Mucosa of stomach (tissue), 1 donor: ENCODE measurements around the gene CLDN7.
A peak's percentile ranks its signal among the peaks of the same experiment; 100 is the strongest.

Source experiments
- H3K27me3 ChIP-seq: one replicate; pipeline ENCODE4 v1.7.0; 2013; ENCODE audit warnings: mild to moderate bottlenecking, low read length; ENCODE audit not compliant: control insufficient read depth, insufficient read depth
- H3K36me3 ChIP-seq: one replicate; pipeline ENCODE4 v1.7.0; 2013; ENCODE audit warnings: low read length; ENCODE audit not compliant: control insufficient read depth, insufficient read depth
- H3K4me1 ChIP-seq: one replicate; pipeline ENCODE4 v1.7.0; 2013; ENCODE audit warnings: mild to moderate bottlenecking, low read length; ENCODE audit not compliant: control insufficient read depth, insufficient read depth
- H3K4me3 ChIP-seq: one replicate; pipeline ENCODE4 v1.7.0; 2013; ENCODE audit warnings: low read length
- H3K9ac ChIP-seq: one replicate; pipeline ENCODE4 v1.7.0; 2013; ENCODE audit warnings: mild to moderate bottlenecking, low read length, moderate library complexity
- H3K9me3 ChIP-seq: one replicate; pipeline ENCODE4 v1.7.0; 2013; ENCODE audit warnings: mild to moderate bottlenecking, low read length, moderate library complexity; ENCODE audit not compliant: control insufficient read depth
- donor health status: Pancreatic carcinoma.

Gene CLDN7

DNA sequence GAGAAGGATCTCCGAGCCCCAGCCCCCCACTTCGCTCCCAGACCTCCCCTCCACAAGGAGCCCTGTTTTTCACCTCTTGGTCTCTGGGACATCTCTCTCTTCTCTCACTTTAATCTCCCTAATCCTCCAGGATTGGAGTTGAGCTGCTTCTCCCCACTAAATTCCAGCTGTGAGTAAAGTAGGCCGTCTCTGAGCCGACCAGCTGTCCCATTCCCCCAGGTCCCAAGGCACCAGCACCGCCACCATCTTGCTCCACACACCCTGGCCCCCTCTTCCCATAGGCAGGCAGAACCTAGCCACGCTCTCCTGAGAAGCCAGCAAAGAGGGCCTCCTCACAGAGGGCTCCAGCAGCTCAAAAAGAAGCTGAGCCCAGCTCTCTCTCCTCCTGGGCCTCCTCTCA lies 43.5 kb downstream of the CLDN7 start:
- peaks cover 19% of the 10 kb centered on the region for H3K36me3 ChIP-seq
- no peak overlapping the region for H3K4me3 ChIP-seq
- H3K9ac ChIP-seq: no peak overlapping the region
- H3K27me3 ChIP-seq: no peaks in the 10 kb centered on the region
- no peaks in the 10 kb centered on the region for H3K9me3 ChIP-seq
- H3K4me1 ChIP-seq: peaks cover 43% of the 10 kb centered on the region

DNA sequence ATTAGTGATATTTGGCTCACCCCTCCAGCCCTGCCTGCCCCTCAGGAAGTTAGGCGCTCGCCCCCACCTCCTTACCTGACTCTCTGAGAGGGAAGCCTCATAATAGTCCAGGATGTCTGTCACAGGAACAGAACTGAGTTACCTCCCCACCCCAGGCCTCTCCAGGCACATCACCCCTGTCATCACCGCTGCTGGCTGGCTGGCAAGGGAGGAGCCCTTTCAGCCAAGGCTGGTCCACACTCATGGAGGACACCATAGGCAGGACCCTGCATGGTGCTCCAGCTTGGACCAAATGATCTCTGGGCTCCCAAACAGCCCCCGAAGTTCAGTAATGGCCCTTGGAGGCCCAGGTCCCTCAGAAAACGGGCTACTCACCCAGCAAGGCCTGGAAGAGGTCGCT lies 44.1 kb downstream of the CLDN7 start:
- Histone ChIP-seq H3K4me1 (peaks cover 46% of the 10 kb centered on the region), H3K9ac (peak overlapping the region; percentile 58), H3K27me3 (no peaks in the 10 kb centered on the region), H3K36me3 (peaks cover 15% of the 10 kb centered on the region), H3K4me3 (no peak overlapping the region), H3K9me3 (no peaks in the 10 kb centered on the region)

DNA sequence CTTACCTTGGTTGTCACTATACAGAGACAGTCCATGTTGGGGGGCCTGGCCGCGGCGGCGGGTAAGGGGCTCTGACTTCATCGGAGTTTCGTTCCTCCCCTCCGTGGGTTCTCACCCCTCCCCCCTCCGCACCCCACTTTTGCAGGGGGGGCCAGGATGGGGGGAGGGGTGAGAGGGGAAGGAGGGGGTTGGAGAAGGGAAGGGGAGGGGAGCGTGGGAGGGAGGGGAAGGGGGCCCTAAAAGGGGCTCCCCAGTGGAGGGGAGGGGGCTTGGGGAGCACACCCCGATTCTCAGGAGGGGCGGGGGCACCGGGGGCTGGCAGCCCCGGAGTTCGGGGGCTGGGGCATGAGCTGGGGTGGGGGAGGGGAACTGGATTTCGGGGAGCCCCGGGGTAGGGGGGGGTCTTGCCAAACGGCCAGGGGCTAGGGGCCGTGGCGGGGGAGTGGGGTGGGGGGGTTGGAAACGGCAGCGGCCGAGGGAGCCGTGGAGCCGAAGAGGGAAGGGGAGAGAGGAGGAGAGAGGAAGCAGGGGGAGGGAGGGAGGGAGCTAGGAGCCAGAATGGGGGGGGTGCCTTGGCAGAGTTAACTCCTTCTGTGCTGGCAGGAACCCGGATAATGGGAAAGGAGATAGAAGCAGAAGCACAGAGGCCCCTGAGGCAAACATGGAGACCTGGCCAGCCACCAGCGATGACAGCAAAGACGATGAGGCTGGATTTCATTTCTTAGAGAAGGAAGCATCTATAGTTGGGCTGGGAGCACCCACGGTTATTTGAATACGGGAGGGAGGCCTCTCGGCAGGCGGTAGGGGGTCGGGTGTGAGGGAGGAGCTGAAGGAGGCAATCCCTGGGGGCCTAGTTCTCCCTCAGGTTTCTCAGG lies 44.9 kb downstream of the CLDN7 start:
- Histone ChIP-seq H3K4me1 (peaks cover 46% of the 10 kb centered on the region), H3K9me3 (no peaks in the 10 kb centered on the region)

DNA sequence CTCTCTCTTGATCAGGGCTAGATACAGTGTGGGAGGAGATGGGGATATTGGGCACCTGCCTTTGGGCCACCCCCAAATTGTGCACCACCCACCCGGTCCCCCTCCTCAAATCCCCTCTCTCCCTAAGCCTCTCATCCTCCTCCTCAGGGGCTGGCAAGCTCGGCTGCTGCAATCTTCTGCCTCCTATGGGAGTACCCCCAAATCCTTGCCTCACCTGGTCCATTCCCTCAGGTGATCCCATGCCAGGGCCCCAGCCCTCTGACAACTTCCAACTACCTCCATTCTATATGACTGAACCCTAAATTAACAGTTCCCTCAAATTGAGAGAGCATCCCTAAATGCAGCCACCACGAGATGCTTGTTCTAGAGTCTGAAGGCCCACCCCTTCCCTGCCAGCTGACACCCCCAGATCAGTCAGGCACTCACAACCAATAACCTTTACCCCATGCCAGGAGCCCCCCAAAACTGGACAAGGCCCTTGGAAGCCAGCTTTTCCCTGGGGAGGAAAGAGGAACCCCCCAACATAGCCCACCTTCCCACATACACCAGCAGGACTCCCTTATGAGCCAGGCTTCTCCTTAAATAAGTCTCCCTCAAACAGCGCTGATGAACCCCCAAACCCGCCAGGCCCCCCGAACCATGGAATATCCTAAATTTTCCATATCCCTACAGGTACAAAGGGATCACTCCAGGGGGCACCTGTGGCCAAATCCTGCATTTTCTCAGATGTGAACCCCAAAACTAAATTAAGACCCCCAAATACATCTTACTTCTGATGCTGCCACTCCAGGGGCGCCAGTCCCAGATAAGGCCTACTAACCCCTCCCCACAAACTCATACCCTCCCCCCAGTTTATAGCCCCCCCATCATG lies 45.8 kb downstream of the CLDN7 start:
- Histone ChIP-seq H3K4me3 (no peak overlapping the region), H3K9me3 (no peaks in the 10 kb centered on the region), H3K4me1 (peaks cover 42% of the 10 kb centered on the region), H3K27me3 (peaks cover 8% of the 10 kb centered on the region), H3K9ac (peak overlapping the region; percentile 2), H3K36me3 (peaks cover 4% of the 10 kb centered on the region)

More for the DNA sequence above, 44.9 kb downstream of the CLDN7 start:
- Histone ChIP-seq H3K9ac (peak overlapping the region; percentile 58), H3K27me3 (peaks cover 2% of the 10 kb centered on the region), H3K36me3 (peaks cover 7% of the 10 kb centered on the region), H3K4me3 (no peak overlapping the region)

DNA sequence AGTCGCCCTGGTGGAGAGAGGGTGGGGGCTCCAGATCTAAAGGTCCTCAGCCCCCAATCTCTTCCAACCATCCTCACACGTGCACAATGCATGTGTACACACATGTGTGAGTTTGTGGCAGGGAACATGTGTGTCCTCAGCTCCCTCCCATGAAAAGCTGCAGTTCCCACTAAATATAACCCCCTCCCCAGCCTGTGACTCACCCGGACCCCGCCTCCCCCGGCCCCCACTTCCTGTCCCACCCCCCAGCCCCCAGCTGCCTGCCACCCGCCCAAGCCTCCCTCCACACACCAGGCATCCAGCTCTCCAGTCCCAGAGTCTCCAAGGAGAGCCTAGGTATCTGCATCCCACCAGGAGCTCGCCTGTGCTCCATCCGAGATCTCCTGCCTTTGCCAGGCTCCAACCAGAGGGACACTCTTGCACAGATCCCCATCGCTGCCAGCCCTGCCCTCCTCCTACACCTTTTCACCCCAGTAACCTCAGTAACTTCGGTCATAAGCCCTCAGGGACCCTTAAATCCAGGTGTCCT lies 46.6 kb downstream of the CLDN7 start:
- Histone ChIP-seq H3K27me3 (peaks cover 8% of the 10 kb centered on the region), H3K9ac (no peak overlapping the region), H3K36me3 (no peaks in the 10 kb centered on the region), H3K4me1 (peaks cover 34% of the 10 kb centered on the region), H3K4me3 (no peak overlapping the region), H3K9me3 (no peaks in the 10 kb centered on the region)

DNA sequence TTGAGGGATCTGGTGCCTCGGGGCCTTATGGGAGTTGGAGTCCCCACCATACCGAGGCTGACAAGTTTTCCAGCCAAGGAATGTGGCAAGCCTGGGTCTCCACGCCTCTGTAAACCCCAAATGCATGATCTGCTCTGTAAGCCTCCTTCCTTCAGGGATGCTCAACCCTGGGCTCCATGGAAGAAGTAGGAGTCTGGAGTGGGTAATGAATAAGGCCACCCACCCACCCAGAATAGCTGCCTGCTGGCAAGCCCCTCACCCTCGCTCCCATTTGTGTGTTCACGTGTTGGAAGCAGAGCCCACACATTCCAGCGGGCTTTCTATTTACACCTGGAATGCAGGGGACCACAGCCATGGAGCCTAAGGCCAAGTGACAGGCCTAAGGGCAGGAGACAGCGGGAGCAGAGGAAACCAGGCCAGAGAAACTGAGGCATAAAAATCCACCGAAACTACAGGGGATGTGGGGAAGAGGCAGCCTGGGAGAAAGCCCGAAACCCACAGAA lies 47.1 kb downstream of the CLDN7 start:
- H3K27me3 ChIP-seq: peaks cover 8% of the 10 kb centered on the region
- H3K9ac ChIP-seq: no peak overlapping the region
- no peaks in the 10 kb centered on the region for H3K36me3 ChIP-seq
- no peaks in the 10 kb centered on the region for H3K9me3 ChIP-seq
- H3K4me3 ChIP-seq: no peak overlapping the region
- peaks cover 33% of the 10 kb centered on the region for H3K4me1 ChIP-seq

DNA sequence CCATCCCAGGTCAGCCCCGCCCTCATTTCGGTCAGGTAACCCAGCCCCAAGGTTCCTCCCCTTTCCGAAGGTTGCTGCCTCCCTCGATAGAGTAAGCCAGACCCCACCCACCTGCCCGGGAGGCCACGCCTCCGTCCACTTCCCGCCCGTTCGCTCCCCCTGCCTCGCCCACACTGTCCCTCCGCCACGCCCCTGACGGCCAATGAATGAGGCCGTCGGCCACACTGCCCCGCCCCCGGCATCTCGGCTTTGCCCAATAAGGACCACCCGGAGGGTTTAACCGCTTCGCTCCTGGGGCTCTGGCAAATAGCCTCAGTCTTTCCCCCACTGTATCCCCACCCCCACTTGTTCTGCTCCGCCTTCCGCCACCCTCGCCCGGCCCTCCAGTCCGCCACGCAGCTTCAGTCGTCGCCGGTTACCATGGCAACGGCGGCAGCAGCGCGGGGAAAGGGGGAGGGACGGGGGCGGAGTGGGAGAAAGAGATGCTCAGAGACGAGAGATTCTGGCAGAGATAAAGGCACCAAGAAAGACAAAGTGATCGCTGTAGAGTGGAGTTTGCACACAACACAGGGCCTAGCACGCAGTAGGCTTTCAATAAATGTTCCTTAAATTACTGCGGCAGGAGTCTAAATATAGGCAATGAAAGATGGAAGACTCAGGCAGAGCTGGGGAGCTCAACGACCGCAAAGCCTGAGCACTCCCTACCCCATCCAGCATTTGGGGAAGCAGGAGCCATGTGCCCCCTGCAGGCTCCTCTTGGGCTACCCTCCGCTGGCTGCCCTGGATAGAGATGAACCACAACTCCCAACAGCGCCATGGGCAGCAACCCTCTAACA lies 47.8 kb downstream of the CLDN7 start:
- Histone ChIP-seq H3K9ac (no peak overlapping the region), H3K27me3 (peaks cover 8% of the 10 kb centered on the region), H3K4me1 (peaks cover 31% of the 10 kb centered on the region), H3K4me3 (peak overlapping the region; percentile 61), H3K9me3 (no peaks in the 10 kb centered on the region), H3K36me3 (no peaks in the 10 kb centered on the region)

DNA sequence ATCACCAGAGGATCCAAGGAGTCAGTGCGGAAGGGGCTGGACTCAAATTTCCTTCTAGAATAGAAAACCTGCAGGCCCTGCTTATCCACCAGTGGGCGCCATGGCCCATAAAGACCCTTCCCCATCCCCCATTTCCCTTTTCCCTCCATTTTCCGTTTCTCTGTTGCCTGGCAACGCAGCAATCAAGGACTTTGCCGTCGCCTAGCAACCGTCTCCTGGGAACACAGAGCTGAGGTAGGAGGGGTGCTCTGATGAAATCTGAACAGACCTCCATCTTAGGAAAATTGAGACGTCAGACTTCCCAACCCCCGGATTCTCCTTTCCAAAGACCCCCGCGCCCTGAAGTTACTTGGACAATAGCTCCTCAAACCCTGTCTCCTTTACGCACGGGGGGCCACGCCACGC lies 48.4 kb downstream of the CLDN7 start:
- Histone ChIP-seq H3K4me3 (peak overlapping the region; percentile 61), H3K9ac (no peak overlapping the region), H3K4me1 (peaks cover 29% of the 10 kb centered on the region), H3K27me3 (peaks cover 8% of the 10 kb centered on the region), H3K36me3 (no peaks in the 10 kb centered on the region), H3K9me3 (no peaks in the 10 kb centered on the region)

DNA sequence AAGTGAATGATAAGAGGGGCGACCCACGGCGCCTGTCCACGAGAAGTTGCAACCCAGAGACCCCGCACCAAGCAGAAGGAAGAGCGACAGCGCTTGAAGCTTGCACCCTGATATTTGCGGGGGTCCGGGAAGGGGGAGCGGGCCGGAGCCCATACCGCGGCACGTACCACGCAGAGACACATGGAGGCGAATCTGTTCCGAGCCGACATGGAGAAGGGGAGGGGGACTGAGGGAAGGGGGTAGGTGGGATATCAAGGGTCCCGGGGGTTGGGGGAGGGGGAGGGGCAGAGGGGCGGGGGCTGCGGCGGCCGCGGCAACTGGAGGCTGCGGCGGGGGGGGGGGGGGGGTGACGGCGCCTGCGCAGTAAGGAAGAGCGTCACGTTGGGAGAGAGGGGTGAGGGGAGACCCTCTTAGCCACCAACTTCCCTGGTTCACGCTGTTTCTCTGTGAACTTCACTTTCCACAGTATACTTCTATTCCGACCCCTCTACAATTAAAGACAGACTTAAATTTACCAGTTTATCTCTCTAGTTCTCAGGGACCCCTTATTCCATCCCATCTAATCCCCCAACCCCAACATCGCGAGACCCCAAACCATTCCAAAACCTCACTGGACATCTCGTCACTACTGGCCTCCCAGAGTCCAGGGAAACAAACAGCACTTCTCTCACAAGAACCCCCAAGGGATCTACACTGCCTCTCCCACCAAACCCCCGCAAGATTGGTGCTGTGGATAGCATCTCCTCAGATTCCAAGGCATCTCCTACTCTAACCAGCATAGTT lies 50.6 kb downstream of the CLDN7 start:
- Histone ChIP-seq H3K4me3 (no peak overlapping the region), H3K4me1 (peaks cover 17% of the 10 kb centered on the region), H3K27me3 (peaks cover 10% of the 10 kb centered on the region)

More for the DNA sequence above, 50.6 kb downstream of the CLDN7 start:
- H3K9me3 ChIP-seq: no peaks in the 10 kb centered on the region
- no peaks in the 10 kb centered on the region for H3K36me3 ChIP-seq
- H3K9ac ChIP-seq: no peak overlapping the region
